HG03565 (cell line): ENCODE data around the gene ENTREP3.
A peak's percentile ranks its signal among the peaks of the same experiment; 100 is the strongest.
"Not testable (repeated sequence)": the region's sequence is repeated elsewhere in the genome, so short reads cannot be mapped to it uniquely, and the experiment has no call there.

ENCODE experiments used
- ATAC-seq: cut with Tn5 transposase; IDR thresholded peaks from one replicate; pipeline ENCODE4 v1.9.1; 2021; ENCODE audit warnings: mild to moderate bottlenecking, moderate library complexity; ENCODE audit not compliant: unreplicated experiment

The ENTREP3 gene

DNA sequence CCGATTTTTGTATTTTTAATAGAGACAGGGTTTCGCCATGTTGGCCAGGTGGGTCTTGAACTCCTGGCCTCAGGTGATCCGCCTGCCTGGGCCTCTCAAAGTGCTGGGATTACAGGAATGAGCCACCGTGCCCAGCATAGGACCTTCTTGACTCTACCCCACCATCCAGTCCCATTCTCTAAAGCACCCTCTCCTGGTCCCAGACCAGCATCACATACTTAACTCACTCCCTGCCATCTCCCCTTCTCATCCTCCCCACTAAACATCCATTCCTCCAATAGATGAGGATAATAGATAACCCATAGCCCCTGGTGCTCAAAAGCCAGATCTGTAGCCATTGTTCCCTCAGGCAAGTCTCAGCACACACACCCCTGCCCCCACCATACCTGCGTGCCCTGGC lies 2.1 kb downstream of the ENTREP3 start:
- no peak for ATAC-seq

DNA sequence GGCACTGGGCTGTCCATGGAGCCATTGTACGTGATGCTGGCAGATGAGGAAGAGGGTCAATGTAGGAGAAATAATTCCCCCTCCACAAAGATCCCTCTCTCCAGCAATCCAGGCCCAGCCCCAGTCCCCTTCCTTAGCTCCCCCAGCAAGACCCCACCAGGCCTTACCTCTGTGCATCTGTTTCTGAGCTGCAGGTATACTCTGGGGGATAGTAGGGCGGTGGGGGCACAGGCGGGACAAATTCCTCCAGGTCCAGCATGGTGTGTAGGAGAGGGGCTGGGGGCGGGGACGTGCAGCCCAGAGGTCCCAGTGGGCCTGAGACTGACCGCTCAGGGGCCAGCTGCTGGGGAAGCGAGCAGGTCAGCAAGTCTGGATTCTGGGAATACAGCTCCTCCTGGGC lies 3.7 kb downstream of the ENTREP3 start:
- ATAC-seq = no peak

DNA sequence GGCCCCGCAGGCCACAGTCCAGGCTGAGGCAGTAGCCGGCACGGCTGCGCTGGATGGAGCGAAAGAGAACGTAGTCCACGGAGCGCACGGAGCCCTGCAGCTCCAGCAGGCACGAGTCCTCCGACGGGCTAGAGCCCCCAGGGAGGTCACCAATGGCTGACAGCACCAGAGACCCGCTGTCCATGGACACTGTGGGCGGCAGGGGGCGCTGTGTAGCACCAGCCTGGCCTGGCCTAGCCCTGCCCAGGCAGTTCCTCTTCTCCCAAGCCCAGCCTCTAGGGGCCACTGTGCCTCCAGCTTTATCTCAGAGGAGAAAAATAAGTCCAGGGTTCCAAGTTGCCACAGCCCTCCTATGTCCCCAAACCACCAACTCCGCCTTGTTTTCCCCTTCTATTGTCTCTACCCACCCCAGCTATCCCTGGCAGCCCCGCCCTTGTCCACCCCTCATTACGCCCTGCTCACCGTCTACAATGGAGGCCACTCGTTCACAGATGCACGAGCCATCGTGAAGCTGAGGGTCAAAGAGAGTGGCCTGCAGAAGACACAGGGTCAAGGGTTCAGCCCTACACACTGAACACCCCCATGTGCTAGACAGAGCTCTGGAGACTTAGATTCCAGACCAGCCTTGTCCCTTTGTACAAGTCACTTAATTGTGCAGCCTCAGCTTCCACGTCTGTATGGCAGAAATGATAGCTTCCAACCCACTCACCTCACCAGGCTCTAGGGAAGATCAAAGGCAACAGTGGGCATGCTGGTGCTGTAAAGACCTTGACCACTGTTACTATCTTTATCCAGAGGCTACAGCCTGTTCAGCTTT lies 4.4 kb downstream of the ENTREP3 start:
- ATAC-seq = peak; percentile 71

DNA sequence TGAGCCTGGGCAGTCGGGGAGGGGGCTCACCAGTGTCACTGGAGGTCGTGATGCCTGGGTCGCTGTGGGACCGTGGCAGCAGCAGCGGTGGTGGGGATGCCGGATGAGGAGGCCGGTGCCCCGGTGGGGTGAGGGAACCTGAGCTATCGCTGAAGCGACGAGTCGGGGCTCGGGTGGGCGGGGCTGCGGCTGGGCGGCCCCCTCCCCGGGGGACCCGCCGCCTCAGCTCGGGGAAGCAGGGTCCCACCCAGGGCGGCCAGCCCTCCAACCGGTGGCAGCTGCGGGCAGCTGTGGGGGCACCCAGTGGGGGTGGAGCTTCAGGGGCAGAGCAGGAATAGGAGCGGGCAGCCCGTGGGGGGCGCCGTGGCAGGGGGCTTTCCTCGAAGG lies 5.0 kb downstream of the ENTREP3 start:
- peak; percentile 22 for ATAC-seq

DNA sequence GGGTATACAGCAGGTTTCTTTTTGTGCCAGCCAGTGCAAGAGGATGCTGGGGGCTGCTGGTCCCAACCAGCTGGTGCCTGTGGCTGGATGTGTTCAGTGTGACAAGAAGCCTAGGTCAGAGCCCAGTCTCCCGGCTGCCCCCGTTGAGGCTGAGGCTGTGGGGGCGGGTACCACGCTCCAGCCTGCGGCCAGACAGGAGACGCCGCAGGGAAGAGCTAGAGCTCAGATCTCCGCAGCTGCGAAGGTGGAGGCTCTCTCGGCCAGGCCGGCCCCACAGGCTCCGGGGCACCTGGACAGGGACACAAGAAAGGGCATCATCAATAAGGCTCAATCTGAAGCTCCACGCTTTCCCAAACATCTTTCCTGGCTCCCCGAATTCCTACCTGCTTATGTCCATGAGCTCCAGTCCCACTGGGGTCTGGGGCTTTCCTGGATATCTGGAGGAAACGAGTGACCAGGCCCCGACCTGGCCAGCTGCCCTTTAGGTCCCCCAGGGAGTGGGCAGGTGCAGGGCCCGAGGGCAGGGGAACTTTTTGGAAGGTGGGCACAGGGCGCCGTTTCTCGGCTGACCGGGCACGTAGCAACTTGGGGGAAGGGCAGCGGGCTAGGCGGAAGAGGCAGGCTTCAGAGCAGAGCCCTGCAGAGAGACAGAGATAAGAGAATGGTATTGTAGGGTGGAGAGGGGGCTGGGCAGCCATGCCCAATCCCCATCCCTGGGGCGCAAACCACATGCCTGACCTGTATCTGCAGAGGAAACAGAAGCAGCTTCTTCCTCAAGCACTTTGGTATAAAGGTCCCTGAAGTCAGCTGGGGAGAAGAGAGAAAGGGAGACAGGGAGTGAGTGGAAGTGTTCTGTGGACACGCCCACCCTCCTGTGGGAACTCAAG lies 7.4 kb downstream of the ENTREP3 start:
- ATAC-seq = no peak

DNA sequence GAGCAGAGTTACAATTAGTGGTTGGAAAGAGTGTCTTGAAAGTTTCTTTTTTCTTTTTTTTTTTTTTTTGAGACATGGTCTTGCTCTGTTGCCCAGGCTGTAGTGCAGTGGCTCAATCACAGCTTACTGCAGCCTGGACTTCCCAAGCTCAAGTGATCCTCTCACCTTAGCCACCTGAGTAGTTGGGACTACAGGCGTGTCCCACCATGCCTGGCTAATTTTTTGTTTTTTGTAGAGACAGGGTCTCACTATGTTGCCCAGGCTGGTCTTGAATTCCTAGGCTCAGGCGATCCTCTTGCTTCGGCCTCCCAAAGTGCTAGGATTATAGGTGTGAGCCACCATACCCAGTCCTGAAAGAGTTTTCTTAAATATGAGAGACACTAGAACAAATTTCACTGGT lies 8.5 kb downstream of the ENTREP3 start:
- ATAC-seq = not testable (repeated sequence)

DNA sequence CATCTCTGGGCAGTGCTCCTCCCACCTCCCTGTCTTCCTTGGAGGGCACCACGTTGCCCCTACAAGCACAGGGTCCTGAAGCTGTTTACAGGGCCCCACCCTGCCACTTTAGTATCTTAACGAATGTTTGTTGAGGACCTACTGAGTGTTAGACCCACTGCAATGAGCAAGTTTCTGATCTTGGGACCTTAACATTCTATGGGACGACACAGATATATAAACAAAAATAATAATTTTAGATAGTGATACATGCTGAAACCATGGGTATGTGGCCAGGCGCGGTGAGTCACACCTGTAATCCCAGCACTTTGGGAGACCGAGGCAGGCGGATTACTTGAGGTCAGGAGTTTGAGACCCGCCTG lies 10.1 kb downstream of the ENTREP3 start:
- no peak for ATAC-seq

DNA sequence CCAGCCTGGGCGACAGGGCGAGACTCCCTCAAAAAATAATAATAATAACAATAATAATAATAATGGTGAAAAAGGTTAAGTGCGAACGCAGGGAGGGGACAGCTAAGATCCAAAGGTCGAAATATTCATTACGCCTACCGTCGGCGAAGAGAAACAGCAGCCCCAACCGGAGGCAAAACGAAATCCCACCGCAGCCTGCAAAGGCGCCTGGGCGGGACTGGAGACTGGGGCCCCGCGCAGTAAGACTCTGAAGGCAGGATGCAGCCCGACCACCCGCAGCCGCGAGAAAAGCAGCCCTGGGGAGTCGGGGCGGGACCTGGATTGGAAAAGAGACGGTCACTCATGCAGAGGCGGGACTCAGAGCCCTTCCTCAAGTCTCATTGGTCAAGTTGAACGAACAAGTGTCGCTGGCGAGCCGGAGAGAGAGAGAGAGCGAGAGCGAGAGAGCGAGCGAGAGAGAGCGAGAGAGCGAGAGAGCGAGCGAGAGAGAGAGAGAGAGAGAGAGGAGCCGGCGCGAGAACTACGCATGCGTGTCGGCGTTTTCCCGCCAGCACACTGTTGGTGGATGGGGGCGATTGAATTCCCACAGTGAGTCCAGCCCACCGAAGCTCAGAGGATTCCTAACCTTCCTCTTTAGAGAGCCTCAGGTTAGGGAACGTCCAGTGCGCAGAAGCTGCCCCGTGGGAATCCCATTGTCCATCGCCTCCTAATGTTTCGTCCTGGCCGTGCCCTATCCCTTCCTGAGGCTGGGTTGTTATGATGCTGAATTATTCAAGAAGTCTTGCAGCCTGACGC lies 10.7 kb downstream of the ENTREP3 start:
- peak; percentile 78 for ATAC-seq

DNA sequence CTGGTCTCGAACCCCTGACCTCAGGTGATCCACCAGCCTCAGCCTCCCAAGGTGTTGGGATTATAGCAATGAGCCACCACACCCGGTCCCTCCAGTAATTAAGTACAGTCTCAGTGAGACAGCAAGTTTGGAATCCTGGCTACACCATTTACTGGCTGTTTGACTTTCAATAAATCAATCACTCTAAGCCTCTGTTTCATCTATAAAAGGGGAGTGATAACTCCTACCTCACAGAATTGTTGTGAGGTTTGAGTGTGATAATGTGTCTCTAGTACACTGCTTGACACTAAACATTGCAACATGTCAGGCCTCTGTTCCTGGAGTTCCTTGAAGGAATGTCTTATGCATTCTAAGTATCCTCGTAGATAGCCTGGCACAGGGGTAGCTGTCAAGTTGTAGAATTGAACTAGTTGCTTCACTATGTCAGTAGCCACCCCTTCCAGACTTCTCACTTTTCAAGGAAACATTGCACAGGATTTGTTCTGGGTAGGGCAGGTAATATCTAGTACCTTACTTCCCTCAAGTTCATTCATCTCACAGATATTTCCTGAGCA lies 12.4 kb downstream of the ENTREP3 start:
- ATAC-seq = no peak

DNA sequence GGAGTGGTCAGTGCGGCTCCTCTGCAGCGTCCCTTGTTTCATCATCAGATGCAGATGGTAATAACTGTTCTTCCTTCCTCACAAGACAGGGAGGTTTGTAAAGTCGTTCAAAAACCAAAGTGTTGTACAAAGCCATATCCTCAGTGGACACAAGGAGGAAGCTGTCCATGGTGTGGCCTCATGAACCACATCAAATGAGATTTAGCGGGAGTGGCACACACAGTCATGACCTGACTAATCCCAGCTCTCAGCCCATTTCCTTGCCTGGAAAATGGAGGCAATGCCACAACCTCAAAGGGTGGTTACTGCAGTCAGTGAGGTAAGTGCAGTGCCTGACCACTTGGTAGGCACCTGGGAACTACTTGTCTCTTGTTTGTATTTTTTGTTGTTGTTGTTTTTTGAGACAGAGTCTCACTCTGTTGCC lies 13.4 kb downstream of the ENTREP3 start:
- ATAC-seq = no peak

DNA sequence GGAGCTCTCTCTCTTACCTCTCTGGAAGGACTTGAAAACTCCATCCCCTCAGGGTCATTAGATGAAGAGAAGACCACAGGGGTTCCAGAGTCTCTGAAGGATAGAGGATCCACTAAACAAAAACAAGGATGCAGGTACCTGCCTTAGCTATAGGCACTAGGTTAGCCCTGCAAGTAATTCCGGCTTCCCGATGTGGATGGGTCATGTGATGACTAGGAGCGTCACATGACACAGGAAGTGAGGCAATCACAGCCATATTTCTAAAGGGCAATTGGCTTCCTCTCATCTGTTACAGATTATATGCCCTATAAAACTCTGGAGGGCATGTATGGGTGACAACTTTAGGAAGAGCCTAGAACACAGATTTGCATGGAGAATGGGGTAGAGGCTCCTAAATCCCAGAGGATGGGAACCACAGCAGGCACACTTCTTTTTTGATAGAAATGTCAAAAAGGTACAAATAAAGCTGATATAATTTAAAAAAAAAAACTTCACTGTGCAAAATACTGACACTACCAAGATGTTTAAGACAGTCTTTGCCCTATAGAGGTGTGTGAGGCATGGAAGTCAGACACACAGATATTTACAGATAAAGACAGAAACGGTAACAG lies 14.1 kb downstream of the ENTREP3 start:
- ATAC-seq = no peak

DNA sequence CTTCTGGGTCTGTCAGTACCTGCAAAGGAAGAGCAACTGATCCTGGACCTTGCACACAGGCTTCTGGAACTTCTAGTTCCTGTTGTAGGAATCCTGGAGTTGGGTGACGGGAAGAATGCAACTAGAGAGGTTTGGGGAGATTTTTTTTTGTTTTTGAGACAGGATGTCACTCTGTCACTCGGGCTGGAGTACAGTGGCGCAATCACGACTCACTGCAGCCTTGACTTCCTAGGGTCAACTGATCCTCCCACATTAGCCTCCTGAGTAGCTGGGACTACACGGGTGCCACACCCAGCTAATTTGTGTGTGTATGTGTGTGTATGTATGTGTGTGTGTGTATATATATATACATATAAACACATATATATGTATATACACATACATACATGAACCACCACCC lies 18.8 kb downstream of the ENTREP3 start:
- ATAC-seq = no peak

DNA sequence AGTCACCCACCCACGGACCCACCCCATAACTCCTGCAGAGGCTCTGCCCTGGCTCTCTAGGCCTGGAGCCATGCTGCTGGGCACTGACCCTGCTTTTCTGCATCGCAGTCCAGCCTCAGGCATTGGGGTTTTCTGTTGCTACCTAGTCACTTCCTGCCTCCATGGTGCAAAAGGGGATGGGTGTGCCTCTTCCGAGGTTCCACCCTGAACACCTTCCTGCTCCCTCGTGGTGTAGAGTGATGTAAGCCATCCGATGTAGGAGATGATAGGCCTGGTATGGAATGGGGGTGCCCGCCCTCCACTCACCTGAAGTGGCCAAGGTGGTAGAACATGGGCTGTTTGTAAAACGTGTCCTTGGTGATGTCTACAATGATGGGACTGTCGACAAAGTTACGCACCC lies 19.9 kb downstream of the ENTREP3 start:
- not testable (repeated sequence) for ATAC-seq

DNA sequence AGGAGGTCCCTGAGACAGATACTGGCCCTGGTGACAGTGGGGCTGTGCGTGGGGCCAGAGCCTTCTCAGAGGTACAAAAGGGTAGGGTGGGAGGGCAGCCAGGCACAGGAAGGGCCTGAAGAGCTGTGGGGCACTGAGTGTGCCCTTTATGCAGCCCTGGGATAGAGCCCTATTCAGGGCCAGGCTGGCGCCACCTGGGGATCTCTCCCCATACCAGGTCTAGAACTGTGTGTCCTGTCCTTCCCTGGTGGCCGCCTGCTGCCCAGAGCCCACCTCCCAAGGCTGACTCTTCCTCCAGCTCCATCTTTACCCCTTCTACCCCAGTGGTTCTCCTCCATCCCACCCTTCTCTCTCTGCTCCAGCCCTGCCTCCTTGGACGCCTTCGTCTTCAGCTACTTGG lies 21.8 kb downstream of the ENTREP3 start:
- not testable (repeated sequence) for ATAC-seq

DNA sequence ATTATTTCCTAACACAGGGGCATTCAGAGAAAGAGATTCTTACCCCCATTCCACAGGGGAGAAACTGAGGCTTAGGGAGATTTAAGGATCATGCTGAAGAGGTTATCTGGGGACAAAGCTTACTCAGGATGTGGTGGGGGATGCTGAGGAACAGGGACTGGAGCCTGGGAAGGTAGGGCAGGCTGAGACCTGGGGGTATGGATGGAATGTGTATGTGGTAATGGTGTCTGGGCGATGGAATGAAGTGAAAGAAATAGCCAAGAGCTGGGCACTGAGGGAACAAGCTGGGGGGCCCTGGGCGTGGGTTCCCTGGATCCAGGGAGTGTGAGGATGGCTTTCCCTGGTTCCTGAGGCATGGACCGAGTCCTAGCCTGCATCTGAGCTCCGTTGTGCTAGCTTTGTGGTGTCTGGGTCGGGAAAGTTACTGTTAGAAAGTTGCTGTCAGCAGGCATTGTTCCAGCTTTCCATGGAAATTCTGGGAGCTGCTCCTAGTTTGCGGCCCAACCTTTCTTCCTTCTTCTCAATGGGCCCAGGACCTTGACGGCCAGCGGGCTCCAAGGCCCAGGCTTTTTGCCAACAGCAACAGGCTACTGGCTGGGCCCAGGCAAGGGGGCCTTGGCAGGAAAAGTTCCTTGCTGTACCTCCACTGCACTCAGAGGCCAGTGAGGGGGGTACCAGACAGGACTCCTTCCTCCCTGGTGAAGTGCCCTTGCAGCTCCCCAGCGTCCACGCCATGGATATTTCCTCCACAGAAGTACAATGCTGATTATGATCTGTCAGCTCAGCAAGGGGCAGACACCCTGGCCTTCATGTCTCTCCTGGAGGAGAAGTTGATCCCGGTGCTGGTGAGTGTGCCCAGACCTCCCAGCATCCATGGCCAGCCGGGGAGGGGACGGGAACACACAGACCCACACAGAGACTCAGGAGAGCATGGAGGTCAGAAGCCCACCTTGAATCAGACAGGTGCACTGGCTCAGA lies 23.0 kb downstream of the ENTREP3 start:
- not testable (repeated sequence) for ATAC-seq

DNA sequence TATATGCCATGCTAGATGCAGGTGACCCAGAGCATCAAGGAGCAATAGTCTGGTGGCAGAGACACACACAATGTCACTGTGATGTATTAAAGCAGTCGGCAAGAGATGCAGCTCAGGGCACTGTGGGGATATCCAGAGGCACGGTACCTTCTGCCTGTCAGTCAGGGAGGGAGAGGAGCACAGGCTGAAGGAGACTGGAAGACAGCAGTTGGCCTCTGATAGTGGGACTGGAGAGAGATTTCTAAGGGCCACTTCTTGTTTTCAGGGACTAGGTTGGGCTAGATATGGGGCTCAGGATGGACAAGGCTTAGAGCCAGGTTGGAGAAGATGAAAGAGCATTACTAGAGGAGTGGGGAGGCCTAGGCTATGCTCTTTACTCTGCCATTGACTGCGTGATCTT lies 24.0 kb downstream of the ENTREP3 start:
- ATAC-seq = not testable (repeated sequence)

DNA sequence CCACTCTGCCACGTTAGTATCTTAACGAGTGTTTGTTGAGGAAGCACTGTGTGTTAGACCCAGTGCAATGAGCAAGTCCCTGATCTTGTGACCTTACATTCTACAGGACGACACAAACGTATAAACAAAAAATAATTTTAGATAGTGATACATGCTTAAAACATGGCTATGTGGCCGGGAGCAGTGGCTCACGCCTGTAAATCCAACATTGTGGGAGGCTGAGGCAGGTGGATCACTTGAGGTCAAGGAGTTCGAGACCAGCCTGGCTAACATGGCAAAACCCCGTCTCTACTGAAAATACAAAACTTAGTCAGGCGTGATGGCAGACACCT lies 27.2 kb downstream of the ENTREP3 start:
- no peak for ATAC-seq

DNA sequence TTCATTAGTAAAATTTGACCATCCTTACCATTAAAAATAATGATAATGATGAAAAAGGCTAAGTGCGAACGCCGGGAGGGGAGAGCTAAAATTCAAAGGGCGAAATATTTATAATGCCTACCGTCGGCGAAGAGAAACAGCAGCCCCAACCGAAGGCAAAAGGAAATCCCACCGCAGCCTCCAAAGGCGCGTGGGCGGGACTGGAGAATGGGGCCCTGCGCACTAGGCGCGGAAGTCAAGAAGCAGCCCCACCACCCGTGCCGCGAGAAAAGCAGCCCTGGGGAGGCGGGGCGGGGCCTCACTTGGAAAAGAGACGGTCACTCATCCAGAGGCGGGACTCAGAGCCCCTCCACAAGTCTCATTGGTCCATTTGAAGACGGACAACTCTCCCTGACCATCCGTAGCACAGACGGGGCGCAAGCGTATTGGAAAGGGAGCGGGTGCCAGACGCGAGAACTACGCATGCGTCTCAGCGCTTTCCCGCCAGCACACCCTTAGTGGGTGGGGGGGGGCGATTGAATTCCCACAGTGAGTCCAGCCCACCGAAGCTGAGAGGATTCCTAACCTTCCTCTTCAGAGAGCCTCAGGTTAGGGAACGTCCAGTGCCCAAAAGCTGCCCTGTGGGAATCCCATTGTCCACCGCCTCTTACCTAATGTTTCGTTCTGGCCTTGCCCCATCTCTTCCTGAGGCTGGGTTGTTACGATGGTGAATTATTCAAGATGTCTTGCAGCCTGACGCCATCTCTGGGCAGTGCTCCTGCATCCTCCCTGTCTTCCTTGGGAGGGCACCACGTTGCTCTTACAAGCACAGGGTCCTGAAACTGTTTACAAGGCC lies 27.8 kb downstream of the ENTREP3 start:
- peak; percentile 90 for ATAC-seq

DNA sequence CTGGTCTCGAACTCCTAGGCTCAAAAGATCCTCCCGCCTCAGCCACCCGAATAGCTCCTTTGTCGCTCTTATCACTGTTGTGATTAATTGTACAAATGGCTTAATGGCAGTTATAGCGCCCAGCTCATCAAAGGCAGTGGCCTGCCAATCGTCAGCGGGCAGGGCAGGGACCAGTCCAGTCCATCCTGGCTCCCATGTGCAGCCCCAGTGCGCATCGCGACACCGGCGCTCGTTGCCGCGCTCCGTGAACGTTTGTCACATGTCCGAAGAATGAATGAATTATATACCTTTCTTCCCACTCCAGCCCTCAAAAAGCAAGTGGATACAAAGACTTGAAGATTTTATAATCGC lies 28.4 kb downstream of the ENTREP3 start:
- ATAC-seq = no peak
